ENCODE measurements around the gene KRIT1.
"Not testable (repeated sequence)": the region's sequence is repeated elsewhere in the genome, so short reads cannot be mapped to it uniquely, and the experiment has no call there.

The KRIT1 gene

GRCh38 chr7:92192326-92192725, 53.4 kb downstream of the KRIT1 start:
- in situ Hi-C loops (cut with MboI; ENCODE audit: low sequenced_read_pairs, unreplicated experiment), result no loop called here
- TF ChIP-seq CTCF (IDR thresholded peaks at IDR 0.05; ENCODE audit: borderline replicate concordance, control extremely low read depth, extremely low read depth, insufficient read depth, missing control alignments), result no peak
- no peak for DNase-seq (ENCODE audit: low spot score)

GRCh38 chr7:92189246-92189645, 56.5 kb downstream of the KRIT1 start:
- DNase-seq (ENCODE audit: low spot score); in situ Hi-C loops (cut with MboI; ENCODE audit: low sequenced_read_pairs, unreplicated experiment): not testable (repeated sequence)

GRCh38 chr7:92184294-92184693, 61.4 kb downstream of the KRIT1 start:
- in situ Hi-C loops (cut with MboI; ENCODE audit: low sequenced_read_pairs, unreplicated experiment); DNase-seq (ENCODE audit: low spot score): not testable (repeated sequence)

- TF ChIP-seq CTCF (IDR thresholded peaks at IDR 0.05; ENCODE audit: borderline replicate concordance, control extremely low read depth, extremely low read depth, insufficient read depth, missing control alignments), result peak; percentile 99
- peak; percentile 94 for DNase-seq (ENCODE audit: low spot score)
- in situ Hi-C loops (cut with MboI; ENCODE audit: low sequenced_read_pairs, unreplicated experiment), result no loop called here
Observed at GRCh38 chr7:92178928-92179924, 66.5 kb downstream of the KRIT1 start, which contains the start of gene LRRD1. TSS of gene LRRD1 (minus strand) at chr7:92179142. CDS start at chr7:92165202, 13,940 bp downstream.

GRCh38 chr7:92177362-92177761, 68.4 kb downstream of the KRIT1 start:
- no peak for DNase-seq (ENCODE audit: low spot score)
- in situ Hi-C loops (cut with MboI; ENCODE audit: low sequenced_read_pairs, unreplicated experiment), result no loop called here
- TF ChIP-seq CTCF (IDR thresholded peaks at IDR 0.05; ENCODE audit: borderline replicate concordance, control extremely low read depth, extremely low read depth, insufficient read depth, missing control alignments), result no peak

- in situ Hi-C loops (cut with MboI; ENCODE audit: low sequenced_read_pairs, unreplicated experiment); DNase-seq (ENCODE audit: low spot score): not testable (repeated sequence)
Observed at GRCh38 chr7:92169529-92169928, 76.2 kb downstream of the KRIT1 start.

- in situ Hi-C loops (cut with MboI; ENCODE audit: low sequenced_read_pairs, unreplicated experiment), result no loop called here
- DNase-seq (ENCODE audit: low spot score), result no peak
- TF ChIP-seq CTCF (IDR thresholded peaks at IDR 0.05; ENCODE audit: borderline replicate concordance, control extremely low read depth, extremely low read depth, insufficient read depth, missing control alignments), result no peak
Observed at GRCh38 chr7:92161271-92161670, 84.4 kb downstream of the KRIT1 start.

- DNase-seq (ENCODE audit: low spot score), result peak; percentile 36
- in situ Hi-C loops (cut with MboI; ENCODE audit: low sequenced_read_pairs, unreplicated experiment), result no loop called here
- no peak for TF ChIP-seq CTCF (IDR thresholded peaks at IDR 0.05; ENCODE audit: borderline replicate concordance, control extremely low read depth, extremely low read depth, insufficient read depth, missing control alignments)
Observed at GRCh38 chr7:92158660-92159575, 86.8 kb downstream of the KRIT1 start.

Measured in GM13976 (cell line).